H9 (cell line): ENCODE results near the gene PIK3C2B. TPM values are rescaled to one million over a fixed set of nuclear protein-coding genes. Genes with fewer than 3 reads are reported as not detected.

Experiments used
- DNase-seq: peaks from one replicate; pipeline ENCODE4 v3.0.0-alpha.2; 2017
- H2AFZ ChIP-seq: one replicate; pipeline ENCODE4 v1.6.1; 2013; ENCODE audit warnings: mild to moderate bottlenecking, low read length, control low read depth, moderate library complexity
- H2AK5ac ChIP-seq: 2 replicates; pipeline ENCODE4 v1.6.1; 2013; ENCODE audit warnings: low read length, control low read depth, mixed read lengths; ENCODE audit not compliant: insufficient read length
- H2BK120ac ChIP-seq: one replicate; pipeline ENCODE4 v1.6.1; 2013; ENCODE audit warnings: low read depth, mild to moderate bottlenecking, low read length, control low read depth, inconsistent platforms; ENCODE audit not compliant: poor library complexity, severe bottlenecking
- H2BK12ac ChIP-seq: 2 replicates; pipeline ENCODE4 v1.6.1; 2013; ENCODE audit warnings: low read length, control low read depth, mixed read lengths, low read depth; ENCODE audit not compliant: insufficient read length
- H2BK15ac ChIP-seq: 2 replicates; pipeline ENCODE4 v1.6.1; 2013; ENCODE audit warnings: low read depth, low read length, control low read depth
- H2BK20ac ChIP-seq: one replicate; pipeline ENCODE4 v1.6.1; 2013; ENCODE audit warnings: low read depth, mild to moderate bottlenecking, low read length, control low read depth, inconsistent platforms; ENCODE audit not compliant: poor library complexity, severe bottlenecking
- H2BK5ac ChIP-seq: 2 replicates; pipeline ENCODE4 v1.6.1; 2013; ENCODE audit warnings: low read length, control low read depth, mixed read lengths; ENCODE audit not compliant: insufficient read length
- H3K14ac ChIP-seq: 2 replicates; pipeline ENCODE4 v1.6.1; 2013; ENCODE audit warnings: low read length, control low read depth; ENCODE audit not compliant: insufficient read depth
- H3K18ac ChIP-seq: 2 replicates; pipeline ENCODE4 v1.6.1; 2013; ENCODE audit warnings: low read depth, mild to moderate bottlenecking, mixed read lengths, low read length, control low read depth; ENCODE audit not compliant: insufficient read length
- H3K23ac ChIP-seq: 2 replicates; pipeline ENCODE4 v1.6.1; 2013; ENCODE audit warnings: low read length, control low read depth, mixed read lengths, low read depth; ENCODE audit not compliant: insufficient read length
- H3K23me2 ChIP-seq: 2 replicates; pipeline ENCODE4 v1.6.1; 2013; ENCODE audit warnings: low read depth, mild to moderate bottlenecking, mixed read lengths, low read length, control low read depth; ENCODE audit not compliant: insufficient read length, poor library complexity, severe bottlenecking
- H3K27ac ChIP-seq: 2 replicates; pipeline ENCODE4 v1.5.1; 2013; ENCODE audit warnings: low read length, control low read depth, mixed read lengths, low read depth; ENCODE audit not compliant: insufficient read length
- H3K27me3 ChIP-seq: 2 replicates; pipeline ENCODE4 v1.6.1; 2013; ENCODE audit warnings: low read length, control low read depth, inconsistent platforms; ENCODE audit not compliant: insufficient read depth
- H3K4ac ChIP-seq: 2 replicates; pipeline ENCODE4 v1.6.1; 2013; ENCODE audit warnings: low read depth, mild to moderate bottlenecking, control low read depth, inconsistent platforms, low read length, moderate library complexity
- H3K4me1 ChIP-seq: 2 replicates; pipeline ENCODE4 v1.6.1; 2013; ENCODE audit warnings: low read length, control low read depth, inconsistent platforms; ENCODE audit not compliant: insufficient read depth
- H3K4me2 ChIP-seq: 2 replicates; pipeline ENCODE4 v1.6.1; 2013; ENCODE audit warnings: low read length, control low read depth, mixed read lengths; ENCODE audit not compliant: insufficient read length, insufficient read depth
- H3K56ac ChIP-seq: 2 replicates; pipeline ENCODE4 v1.6.1; 2013; ENCODE audit warnings: low read depth, mild to moderate bottlenecking, mixed read lengths, low read length, control low read depth; ENCODE audit not compliant: insufficient read length
- H3K79me1 ChIP-seq: 2 replicates; pipeline ENCODE4 v1.6.1; 2013; ENCODE audit warnings: low read depth, mild to moderate bottlenecking, moderate library complexity, low read length, control low read depth, inconsistent platforms; ENCODE audit not compliant: insufficient read depth, poor library complexity, severe bottlenecking
- H3K79me2 ChIP-seq: 2 replicates; pipeline ENCODE4 v1.6.1; 2013; ENCODE audit warnings: low read length, control low read depth, inconsistent platforms; ENCODE audit not compliant: insufficient read depth
- H3K9ac ChIP-seq: 2 replicates; pipeline ENCODE4 v1.6.1; 2013; ENCODE audit warnings: low read length, control low read depth, mixed read lengths; ENCODE audit not compliant: insufficient read length; ENCODE audit errors: extremely low read depth
- H3K9me3 ChIP-seq: one replicate; pipeline ENCODE4 v1.6.1; 2013; ENCODE audit warnings: low read depth, low read length, inconsistent platforms; ENCODE audit not compliant: control insufficient read depth
- H3T11ph ChIP-seq: one replicate; pipeline ENCODE4 v1.6.1; 2013; ENCODE audit warnings: mild to moderate bottlenecking, low read length, control low read depth, inconsistent platforms
- H4K20me1 ChIP-seq: one replicate; pipeline ENCODE4 v1.6.1; 2013; ENCODE audit not compliant: control insufficient read depth, insufficient read length, insufficient read depth
- H4K5ac ChIP-seq: 2 replicates; pipeline ENCODE4 v1.6.1; 2013; ENCODE audit warnings: low read depth, mild to moderate bottlenecking, mixed read lengths, low read length, control low read depth; ENCODE audit not compliant: insufficient read length
- H4K8ac ChIP-seq: replicated peaks from 2 replicates; pipeline ENCODE4 v1.6.1; 2013; ENCODE audit warnings: low read length, control low read depth, mixed read lengths, low read depth; ENCODE audit not compliant: insufficient read length
- H4K91ac ChIP-seq: 2 replicates; pipeline ENCODE4 v1.6.1; 2013; ENCODE audit warnings: low read depth, mild to moderate bottlenecking, moderate library complexity, mixed read lengths, low read length, control low read depth; ENCODE audit not compliant: insufficient read length
- H3K27ac Mint-ChIP-seq, 3 experiments: 2 replicates in 2 of 3; 3 replicates in 1 of 3; pipeline ENCODE4 v1.8.0; 2020 to 2021; ENCODE audit warnings: mixed read lengths in 3 of 3, mild to moderate bottlenecking in 1 of 3, moderate library complexity in 1 of 3
- H3K27me3 Mint-ChIP-seq: 2 replicates; pipeline ENCODE4 v1.8.0; 2021; ENCODE audit warnings: low read depth, mild to moderate bottlenecking, moderate library complexity, mixed read lengths
- H3K36me3 Mint-ChIP-seq, 3 experiments: 2 replicates in 2 of 3; 3 replicates in 1 of 3; pipeline ENCODE4 v1.8.0; 2020 to 2021; ENCODE audit warnings: low read depth in 3 of 3, mixed read lengths in 3 of 3; ENCODE audit not compliant: insufficient read depth in 1 of 3
- H3K4me1 Mint-ChIP-seq, 2 experiments: 2 replicates each; pipeline ENCODE4 v1.8.0; 2020; ENCODE audit warnings: mixed read lengths in 2 of 2
- H3K4me3 Mint-ChIP-seq, 2 experiments: 2 replicates in 1 of 2; 3 replicates in 1 of 2; pipeline ENCODE4 v1.8.0; 2020 to 2021; ENCODE audit warnings: mild to moderate bottlenecking in 2 of 2, mixed read lengths in 2 of 2, moderate library complexity in 1 of 2
- H3K9me3 Mint-ChIP-seq, 2 experiments: 2 replicates in 1 of 2; 3 replicates in 1 of 2; pipeline ENCODE4 v1.8.0; 2020; ENCODE audit warnings: mild to moderate bottlenecking in 2 of 2, mixed read lengths in 2 of 2, moderate library complexity in 1 of 2
- WGBS: extraction: QIAGEN DNeasy Blood & Tissue Kit; methylation state at CpG from one replicate; pipeline ENCODE4 v1.1.7; 2013; ENCODE audit warnings: missing lambda C conversion rate, low lambda C conversion rate, mixed read lengths; ENCODE audit not compliant: insufficient read length; ENCODE audit errors: extremely low coverage; 5-methylcytosine and 5-hydroxymethylcytosine counted together
- total RNA-seq: library from RNA; stranded (reverse); gene quantifications from 2 replicates; pipeline ENCODE4 v1.2.1, GENCODE V29; 2021
- TF ChIP-seq, protein P1 (sequence below): fragments of 200-600 bp; sonication (generic); conservative IDR thresholded peaks from 3 replicates; pipeline ENCODE4 v1.8.0; 2021; ENCODE audit warnings: antibody characterized with exemption, mild to moderate bottlenecking

PIK3C2B gene
- total RNA-seq, 1 experiment from 2014 or later = 13.1 TPM

DNA sequence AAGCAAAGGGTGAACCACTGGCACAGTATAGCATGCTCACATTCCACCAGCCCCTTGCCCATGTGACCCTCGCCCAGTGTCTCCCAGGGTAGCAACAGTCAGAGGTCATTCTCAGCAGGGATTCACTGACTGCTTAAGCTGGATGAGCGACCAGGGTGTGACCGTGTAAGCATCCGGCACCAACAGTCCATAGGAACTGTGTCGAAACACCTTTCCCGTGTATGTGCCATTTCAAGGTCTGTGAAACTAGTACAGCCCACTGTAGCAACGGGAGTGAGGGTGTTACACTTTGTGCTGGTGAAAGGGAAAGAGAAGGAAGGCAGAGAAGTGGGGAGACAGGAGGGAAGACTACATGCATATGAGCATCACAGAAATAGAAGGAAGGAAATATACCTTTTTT is 10.8 kb downstream of the PIK3C2B start:
- no peak overlapping the region for H2BK20ac ChIP-seq
- Mint-ChIP-seq H3K4me3 (no peak overlapping the region), H3K4me1 (peaks cover 24 to 34% of the 10 kb centered on the region in 2 experiments), H3K27me3 (no peaks in the 10 kb centered on the region), H3K27ac (no peak overlapping the region), H3K36me3 (no peaks in the 10 kb centered on the region), H3K9me3 (no peaks in the 10 kb centered on the region)
- H3T11ph ChIP-seq = no peak overlapping the region
- H3K4ac ChIP-seq = no peak overlapping the region
- no peaks in the 10 kb centered on the region for H3K27me3 ChIP-seq
- H3K79me1 ChIP-seq = no peaks in the 10 kb centered on the region
- H2AK5ac ChIP-seq = no peak overlapping the region
- no peaks in the 10 kb centered on the region for H3K9me3 ChIP-seq
- no peak overlapping the region for H4K5ac ChIP-seq
- TF ChIP-seq, protein P1, sequence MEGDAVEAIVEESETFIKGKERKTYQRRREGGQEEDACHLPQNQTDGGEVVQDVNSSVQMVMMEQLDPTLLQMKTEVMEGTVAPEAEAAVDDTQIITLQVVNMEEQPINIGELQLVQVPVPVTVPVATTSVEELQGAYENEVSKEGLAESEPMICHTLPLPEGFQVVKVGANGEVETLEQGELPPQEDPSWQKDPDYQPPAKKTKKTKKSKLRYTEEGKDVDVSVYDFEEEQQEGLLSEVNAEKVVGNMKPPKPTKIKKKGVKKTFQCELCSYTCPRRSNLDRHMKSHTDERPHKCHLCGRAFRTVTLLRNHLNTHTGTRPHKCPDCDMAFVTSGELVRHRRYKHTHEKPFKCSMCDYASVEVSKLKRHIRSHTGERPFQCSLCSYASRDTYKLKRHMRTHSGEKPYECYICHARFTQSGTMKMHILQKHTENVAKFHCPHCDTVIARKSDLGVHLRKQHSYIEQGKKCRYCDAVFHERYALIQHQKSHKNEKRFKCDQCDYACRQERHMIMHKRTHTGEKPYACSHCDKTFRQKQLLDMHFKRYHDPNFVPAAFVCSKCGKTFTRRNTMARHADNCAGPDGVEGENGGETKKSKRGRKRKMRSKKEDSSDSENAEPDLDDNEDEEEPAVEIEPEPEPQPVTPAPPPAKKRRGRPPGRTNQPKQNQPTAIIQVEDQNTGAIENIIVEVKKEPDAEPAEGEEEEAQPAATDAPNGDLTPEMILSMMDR = no peak
- no peak overlapping the region for H3K56ac ChIP-seq
- H3K27ac ChIP-seq = no peak overlapping the region
- H3K79me2 ChIP-seq = no peaks in the 10 kb centered on the region
- H2BK120ac ChIP-seq = no peak overlapping the region
- no peak overlapping the region for H2BK5ac ChIP-seq
- H3K9ac ChIP-seq = no peak overlapping the region
- H3K18ac ChIP-seq = no peak overlapping the region
- no peak overlapping the region for H2AFZ ChIP-seq
- H3K14ac ChIP-seq = no peak overlapping the region
- H4K91ac ChIP-seq = no peak overlapping the region
- no peak overlapping the region for H2BK12ac ChIP-seq
- H3K4me1 ChIP-seq = peaks cover 3% of the 10 kb centered on the region; the same call in 1 of the 2 replicates
- no peak overlapping the region for H2BK15ac ChIP-seq
- no peaks in the 10 kb centered on the region for H3K23me2 ChIP-seq
- H4K20me1 ChIP-seq = no peaks in the 10 kb centered on the region
- H3K4me2 ChIP-seq = no peak overlapping the region
- no peak overlapping the region for H4K8ac ChIP-seq
- no peak for DNase-seq
- no CpG with 5 or more reads among the region's 7 CpGs for WGBS
- no peak overlapping the region for H3K23ac ChIP-seq
